ENCODE measurements around the gene RCN1.

GRCh38 chr11:32108576-32108975, 17.7 kb downstream of the RCN1 start:
- TF ChIP-seq CTCF (IDR thresholded peaks at IDR 0.05 in 4 of 5, conservative IDR thresholded peaks at IDR 0.05 in 1 of 5) (no peak), POLR2A (IDR thresholded peaks at IDR 0.05) (no peak)
